Measurements from ENCODE around the gene ELAVL3. TPM values are rescaled to one million over a fixed set of nuclear protein-coding genes. Genes with fewer than 3 reads are reported as not detected.
A peak's percentile ranks its signal among the peaks of the same experiment; 100 is the strongest.

The ELAVL3 gene
- total RNA-seq, 2 experiments from 2014 or later = 0.66 TPM; not detected in 1

GRCh38 chr19:11420429-11421370, 60.1 kb downstream of the ELAVL3 start:
- peak overlapping the region; percentile 74 for H3K4me3 Mint-ChIP-seq
- peaks cover 52% of the 10 kb centered on the region for H3K4me1 ChIP-seq (ENCODE audit: insufficient read depth, low read length)
- TF ChIP-seq CTCF (IDR thresholded peaks at IDR 0.05) = no peak
- H3K9me3 Mint-ChIP-seq = no peaks in the 10 kb centered on the region
- DNase-seq (peak in 3 of 14 experiments; percentile 34 to 43 (median 43)), ATAC-seq (ENCODE audit: poor library complexity) (peak; percentile 12)
- H3K9me3 ChIP-seq (ENCODE audit: control insufficient read depth in 1 of 2, insufficient read depth in 1 of 2, low read length in 2 of 2) = peaks cover 0 to 36% of the 10 kb centered on the region in 2 experiments
- H3K36me3 Mint-ChIP-seq (ENCODE audit: low read depth) = no peaks in the 10 kb centered on the region
- no peak overlapping the region for H3K27ac Mint-ChIP-seq
- ChIA-PET CTCF (interaction anchor here (1.5 to 2.0 kb wide), 3 partner anchors 14 to 40 kb away, joined by 4 to 20 read pairs (median 5); partner anchors contain the start of genes ODAD3 and PRKCSH), POLR2A (interaction anchor here (0.6 to 3.0 kb wide), 8 partner anchors 14 to 62 kb away, joined by 3 to 19 read pairs (median 4); partner anchors contain the start of genes EPOR, ODAD3, PRKCSH and SWSAP1)
- peaks cover 74% of the 10 kb centered on the region for H3K27me3 Mint-ChIP-seq
- no peaks in the 10 kb centered on the region for H3K36me3 ChIP-seq (ENCODE audit: insufficient read depth, low read length)
- intact Hi-C loops (cut with DNase I, micrococcal nuclease) = no loop called here
- H3K4me3 ChIP-seq (ENCODE audit: low read length) = peak overlapping the region; percentile 37
- H3K4me1 Mint-ChIP-seq (ENCODE audit: low read depth) = peaks cover 43% of the 10 kb centered on the region
- no peak overlapping the region for H3K27ac ChIP-seq (ENCODE audit: low read depth in 1 of 2, low read length in 2 of 2)
- peaks cover 51 to 57% of the 10 kb centered on the region in 2 experiments for H3K27me3 ChIP-seq (ENCODE audit: control insufficient read depth in 1 of 2, insufficient read depth in 2 of 2, low read length in 2 of 2)

GRCh38 chr19:11418549-11419506, 62.0 kb downstream of the ELAVL3 start, which contains the start of gene RGL3:
Gene RGL3 (minus strand): TSS chr19:11419314. CDS start chr19:11419278, 36 bp downstream.
- H3K27ac ChIP-seq (ENCODE audit: low read depth in 1 of 2, low read length in 2 of 2) = no peak within 1 kb of the TSS
- peaks cover 0 to 33% of the 10 kb centered on the region in 2 experiments for H3K9me3 ChIP-seq (ENCODE audit: control insufficient read depth in 1 of 2, insufficient read depth in 1 of 2, low read length in 2 of 2)
- H3K36me3 ChIP-seq (ENCODE audit: insufficient read depth, low read length) = no peaks in the 10 kb centered on the region
- Mint-ChIP-seq H3K27me3 (peaks cover 71% of the 10 kb centered on the region), H3K36me3 (ENCODE audit: low read depth) (no peaks in the 10 kb centered on the region), H3K9me3 (no peaks in the 10 kb centered on the region), H3K4me3 (peak within 1 kb of the TSS; percentile 74), H3K4me1 (ENCODE audit: low read depth) (peaks cover 43% of the 10 kb centered on the region), H3K27ac (no peak within 1 kb of the TSS)
- H3K27me3 ChIP-seq (ENCODE audit: control insufficient read depth in 1 of 2, insufficient read depth in 2 of 2, low read length in 2 of 2) = peaks cover 47 to 53% of the 10 kb centered on the region in 2 experiments
- DNase-seq = no peak
- no peak within 1 kb of the TSS for H3K4me3 ChIP-seq (ENCODE audit: low read length)
- ChIA-PET CTCF (interaction anchor here (1.5 to 1.6 kb wide), 2 partner anchors 16 to 38 kb away, joined by 4 to 5 read pairs; partner anchors contain the start of genes ODAD3 and PRKCSH), POLR2A (interaction anchor here (1.0 to 1.3 kb wide), 2 partner anchors 16 to 44 kb away, joined by 3 to 4 read pairs; partner anchors contain the start of genes ODAD3, PRKCSH and SWSAP1)
- no peak for TF ChIP-seq CTCF (IDR thresholded peaks at IDR 0.05)
- H3K4me1 ChIP-seq (ENCODE audit: insufficient read depth, low read length) = peaks cover 48% of the 10 kb centered on the region
- no peak for ATAC-seq (ENCODE audit: poor library complexity)
- intact Hi-C loops (cut with DNase I, micrococcal nuclease) = no loop called here

- intact Hi-C loops (cut with DNase I, micrococcal nuclease) = no loop called here
- no peaks in the 10 kb centered on the region for H3K36me3 Mint-ChIP-seq (ENCODE audit: low read depth)
- ATAC-seq (ENCODE audit: poor library complexity) (no peak), DNase-seq (no peak)
- no peaks in the 10 kb centered on the region for H3K9me3 Mint-ChIP-seq
- H3K4me3 ChIP-seq (ENCODE audit: low read length) = no peak overlapping the region
- no peak overlapping the region for H3K27ac Mint-ChIP-seq
- POLR2A ChIA-PET = no interaction called here
- peaks cover 37% of the 10 kb centered on the region for H3K4me1 Mint-ChIP-seq (ENCODE audit: low read depth)
- peaks cover 40 to 46% of the 10 kb centered on the region in 2 experiments for H3K27me3 ChIP-seq (ENCODE audit: control insufficient read depth in 1 of 2, insufficient read depth in 2 of 2, low read length in 2 of 2)
- H3K4me1 ChIP-seq (ENCODE audit: insufficient read depth, low read length) = peaks cover 41% of the 10 kb centered on the region
- CTCF ChIA-PET = no interaction called here
- no peak overlapping the region for H3K4me3 Mint-ChIP-seq
- peaks cover 64% of the 10 kb centered on the region for H3K27me3 Mint-ChIP-seq
- no peak for TF ChIP-seq CTCF (IDR thresholded peaks at IDR 0.05)
- no peak overlapping the region for H3K27ac ChIP-seq (ENCODE audit: low read depth in 1 of 2, low read length in 2 of 2)
- H3K36me3 ChIP-seq (ENCODE audit: insufficient read depth, low read length) = no peaks in the 10 kb centered on the region
- peaks cover 0 to 28% of the 10 kb centered on the region in 2 experiments for H3K9me3 ChIP-seq (ENCODE audit: control insufficient read depth in 1 of 2, insufficient read depth in 1 of 2, low read length in 2 of 2)
Measured at GRCh38 chr19:11418094-11418548, 62.7 kb downstream of the ELAVL3 start.
